Muscle of arm (tissue), 12 donors: ENCODE measurements around the gene KATNB1. TPM values are rescaled to one million over a fixed set of nuclear protein-coding genes. Genes with fewer than 3 reads are reported as not detected.

Experiments used
- DNase-seq: peaks from one replicate; pipeline ENCODE4 v3.0.0-alpha.2; 2013
- polyA plus RNA-seq, 12 donors: library from polyadenylated mRNA; unstranded; fragments of 120-200 nt; gene quantifications; one replicate each; pipeline ENCODE4 v1.2.1, GENCODE V29; 2013; ENCODE audit not compliant: insufficient read length in 12 of 12

Gene KATNB1
- polyA plus RNA-seq, 12 donors = 29.5 to 65.6 (median 37.0) TPM; not detected in 1

GRCh38 chr16:57755061-57755684 is 19.6 kb downstream of the KATNB1 start:
- no peak for DNase-seq

GRCh38 chr16:57755726-57756423 is 20.3 kb downstream of the KATNB1 start:
- DNase-seq = no peak

GRCh38 chr16:57756424-57757325 is 21.1 kb downstream of the KATNB1 start:
- no peak for DNase-seq

- peak; percentile 78 for DNase-seq
These were observed 21.8 kb downstream of the KATNB1 start for GRCh38 chr16:57757326-57757786.

- DNase-seq = no peak
These were observed 22.3 kb downstream of the KATNB1 start for GRCh38 chr16:57757883-57758282.

GRCh38 chr16:57758331-57759117 is 23.0 kb downstream of the KATNB1 start:
- no peak for DNase-seq

GRCh38 chr16:57759131-57759530 is 23.6 kb downstream of the KATNB1 start:
- DNase-seq = no peak

- DNase-seq = no peak
These were observed 24.2 kb downstream of the KATNB1 start for GRCh38 chr16:57759541-57760356.

- DNase-seq = no peak
These were observed 25.0 kb downstream of the KATNB1 start for GRCh38 chr16:57760357-57761160.

GRCh38 chr16:57761301-57761700 is 25.7 kb downstream of the KATNB1 start:
- no peak for DNase-seq

GRCh38 chr16:57761957-57762356 is 26.4 kb downstream of the KATNB1 start:
- DNase-seq = no peak

GRCh38 chr16:57762365-57763040 is 26.9 kb downstream of the KATNB1 start:
- no peak for DNase-seq

GRCh38 chr16:57763285-57764005 is 27.9 kb downstream of the KATNB1 start:
- no peak for DNase-seq

- DNase-seq = no peak
These were observed 28.4 kb downstream of the KATNB1 start for GRCh38 chr16:57764006-57764340.

- no peak for DNase-seq
These were observed 29.0 kb downstream of the KATNB1 start for GRCh38 chr16:57764341-57765159.

GRCh38 chr16:57765160-57765728 is 29.7 kb downstream of the KATNB1 start:
- DNase-seq = no peak

- no peak for DNase-seq
These were observed 31.3 kb downstream of the KATNB1 start for GRCh38 chr16:57766714-57767348.
